ENCODE results near the gene ZNF787.

Gene ZNF787

DNA sequence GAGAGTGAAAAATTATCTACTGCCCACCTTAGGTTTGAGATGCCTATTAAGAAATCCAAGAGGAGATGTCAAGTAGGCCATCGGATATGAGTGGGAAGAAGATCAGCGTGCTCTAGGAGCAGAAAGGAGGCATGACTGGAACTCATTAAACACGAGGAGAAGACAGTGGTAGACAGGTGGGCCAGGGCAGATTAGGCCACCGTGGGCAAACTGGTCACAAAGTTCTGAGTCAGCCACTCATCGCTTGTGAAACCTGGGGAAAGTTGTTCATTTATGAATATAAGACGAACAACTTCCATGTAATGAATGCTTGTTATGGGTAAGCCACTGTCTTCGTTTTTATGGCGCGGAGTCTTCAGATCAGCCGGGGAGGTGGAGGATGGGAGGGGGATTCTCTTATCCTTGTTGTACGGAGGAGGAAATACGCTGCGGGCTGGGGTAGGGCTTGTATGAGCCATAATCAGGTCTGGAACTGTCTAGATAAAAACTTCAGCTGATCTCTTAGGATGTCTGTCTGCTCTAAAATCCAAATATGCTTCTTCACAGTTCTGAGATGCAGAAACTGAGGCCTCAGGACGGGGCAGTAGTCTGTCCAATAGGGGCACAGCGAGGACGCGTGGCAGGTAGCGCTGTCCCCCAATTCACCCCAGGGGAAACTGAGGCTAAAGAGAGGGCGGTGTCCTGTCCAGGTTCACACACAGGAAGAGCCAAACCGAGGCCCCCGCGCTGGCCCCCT is 18.9 kb upstream of the ZNF787 start:
- Histone ChIP-seq H3K4me3 (peak overlapping the region; percentile 60 to 70), H3K9me3 (no peaks in the 10 kb centered on the region), H3K4me1 (peaks cover 0 to 34% (median 18%) of the 10 kb centered on the region in 4 donors), H3K27me3 (no peaks in the 10 kb centered on the region), H3K36me3 (no peaks in the 10 kb centered on the region), H3K27ac (peak overlapping the region; percentile 89 to 95)
- DNase-seq: no peak
- TF ChIP-seq, protein P1, sequence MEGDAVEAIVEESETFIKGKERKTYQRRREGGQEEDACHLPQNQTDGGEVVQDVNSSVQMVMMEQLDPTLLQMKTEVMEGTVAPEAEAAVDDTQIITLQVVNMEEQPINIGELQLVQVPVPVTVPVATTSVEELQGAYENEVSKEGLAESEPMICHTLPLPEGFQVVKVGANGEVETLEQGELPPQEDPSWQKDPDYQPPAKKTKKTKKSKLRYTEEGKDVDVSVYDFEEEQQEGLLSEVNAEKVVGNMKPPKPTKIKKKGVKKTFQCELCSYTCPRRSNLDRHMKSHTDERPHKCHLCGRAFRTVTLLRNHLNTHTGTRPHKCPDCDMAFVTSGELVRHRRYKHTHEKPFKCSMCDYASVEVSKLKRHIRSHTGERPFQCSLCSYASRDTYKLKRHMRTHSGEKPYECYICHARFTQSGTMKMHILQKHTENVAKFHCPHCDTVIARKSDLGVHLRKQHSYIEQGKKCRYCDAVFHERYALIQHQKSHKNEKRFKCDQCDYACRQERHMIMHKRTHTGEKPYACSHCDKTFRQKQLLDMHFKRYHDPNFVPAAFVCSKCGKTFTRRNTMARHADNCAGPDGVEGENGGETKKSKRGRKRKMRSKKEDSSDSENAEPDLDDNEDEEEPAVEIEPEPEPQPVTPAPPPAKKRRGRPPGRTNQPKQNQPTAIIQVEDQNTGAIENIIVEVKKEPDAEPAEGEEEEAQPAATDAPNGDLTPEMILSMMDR (IDR thresholded peaks at IDR 0.05): no peak
- intact Hi-C loops (cut with DNase I; ENCODE audit: low total_unique reads): loop anchor here (2.0 kb wide), 1 partner anchor 19 kb away; the partner anchor contains the start of gene ZNF787

- TF ChIP-seq, protein P1 (IDR thresholded peaks at IDR 0.05): no peak
- Histone ChIP-seq H3K27ac (no peak overlapping the region), H3K36me3 (no peaks in the 10 kb centered on the region), H3K4me1 (peaks cover 0 to 24% (median 21%) of the 10 kb centered on the region in 4 donors), H3K27me3 (no peaks in the 10 kb centered on the region), H3K4me3 (no peak overlapping the region), H3K9me3 (no peaks in the 10 kb centered on the region)
- intact Hi-C loops (cut with DNase I; ENCODE audit: low total_unique reads): no loop called here
- DNase-seq: no peak
Observed at GRCh38 chr19:56138069-56138468, 17.0 kb upstream of the ZNF787 start.

DNA sequence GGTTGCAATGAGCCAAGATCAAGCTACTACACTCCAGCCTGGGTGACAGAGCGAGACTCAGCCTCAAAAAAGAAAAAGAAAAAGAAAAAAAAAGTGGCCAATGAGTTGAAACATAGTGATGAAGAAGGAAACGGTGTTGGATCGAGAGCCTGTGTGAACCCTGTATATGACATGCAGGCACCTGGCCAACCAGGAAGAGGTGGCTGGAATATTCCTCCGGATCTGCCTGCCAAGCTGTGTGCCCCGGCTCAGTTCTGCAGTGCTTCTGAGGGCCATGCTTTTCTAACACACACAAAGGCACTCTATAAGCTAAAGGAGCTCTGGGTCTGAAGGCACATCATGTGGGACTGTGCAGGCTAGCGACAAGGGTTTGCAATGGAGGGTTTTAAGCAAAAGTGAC is 16.3 kb upstream of the ZNF787 start:
- Histone ChIP-seq H3K4me3 (no peak overlapping the region), H3K27me3 (no peaks in the 10 kb centered on the region), H3K27ac (no peak overlapping the region), H3K9me3 (no peaks in the 10 kb centered on the region), H3K36me3 (no peaks in the 10 kb centered on the region), H3K4me1 (peaks cover 0 to 25% (median 22%) of the 10 kb centered on the region in 4 donors)
- DNase-seq: no peak
- TF ChIP-seq, protein P1 (IDR thresholded peaks at IDR 0.05): no peak
- intact Hi-C loops (cut with DNase I; ENCODE audit: low total_unique reads): no loop called here

DNA sequence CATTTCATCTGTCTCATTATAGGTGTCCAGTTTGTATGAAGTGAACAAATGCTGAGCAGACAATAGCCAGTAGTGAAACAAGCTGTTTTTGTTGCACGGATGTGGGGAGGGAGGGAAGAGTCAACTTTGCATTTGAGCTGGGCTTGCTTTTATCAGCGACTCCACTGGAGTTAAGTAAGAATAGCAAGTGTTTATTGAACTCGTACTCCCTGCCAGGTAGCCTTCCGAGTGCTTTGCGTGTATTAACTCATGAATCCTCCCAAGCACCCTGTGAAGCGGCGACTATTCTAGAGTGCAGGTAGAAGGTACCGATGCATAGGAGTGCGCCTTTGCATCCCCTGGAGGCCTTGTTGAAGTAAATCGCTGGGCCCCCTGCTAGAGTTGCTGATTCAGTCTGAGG is 15.3 kb upstream of the ZNF787 start:
- peaks cover 0 to 26% (median 24%) of the 10 kb centered on the region in 4 donors for H3K4me1 ChIP-seq
- no peaks in the 10 kb centered on the region for H3K27me3 ChIP-seq
- H3K27ac ChIP-seq: no peak overlapping the region
- TF ChIP-seq, protein P1 (IDR thresholded peaks at IDR 0.05): no peak
- H3K36me3 ChIP-seq: no peaks in the 10 kb centered on the region
- H3K4me3 ChIP-seq: no peak overlapping the region
- DNase-seq: no peak
- no peaks in the 10 kb centered on the region for H3K9me3 ChIP-seq
- intact Hi-C loops (cut with DNase I; ENCODE audit: low total_unique reads): no loop called here

GRCh38 chr19:56134654-56134921 is 13.5 kb upstream of the ZNF787 start:
- Histone ChIP-seq H3K4me3 (no peak overlapping the region), H3K27ac (no peak overlapping the region), H3K27me3 (no peaks in the 10 kb centered on the region), H3K36me3 (no peaks in the 10 kb centered on the region), H3K4me1 (peaks cover 0 to 24% (median 18%) of the 10 kb centered on the region in 4 donors), H3K9me3 (no peaks in the 10 kb centered on the region)
- intact Hi-C loops (cut with DNase I; ENCODE audit: low total_unique reads): no loop called here
- TF ChIP-seq, protein P1 (IDR thresholded peaks at IDR 0.05): no peak
- no peak for DNase-seq

Measured in tibial artery (tissue), 4 donors.